ENCODE measurements around the gene FAM210A. TPM values are rescaled to one million over a fixed set of nuclear protein-coding genes. Genes with fewer than 3 reads are reported as not detected.
A peak's percentile ranks its signal among the peaks of the same experiment; 100 is the strongest.

FAM210A gene
- total and polyA plus RNA-seq, 7 experiments from 2014 or later: 5.9 to 31.5 (median 8.3) TPM

- ATAC-seq (no peak), DNase-seq (no peak)
- Histone ChIP-seq H3K9me3 (ENCODE audit: control insufficient read depth in 2 of 3, low read length in 3 of 3) (no peaks in the 10 kb centered on the region), H3K27ac (ENCODE audit: low read depth, low read length) (no peak overlapping the region), H3K4me3 (ENCODE audit: low read length) (no peak overlapping the region), H3K27me3 (ENCODE audit: control insufficient read depth in 2 of 2, insufficient read depth in 2 of 2, low read length in 2 of 2) (no peaks in the 10 kb centered on the region), H3K4me1 (ENCODE audit: control insufficient read depth in 2 of 2, insufficient read depth in 2 of 2, low read length in 2 of 2) (no peaks in the 10 kb centered on the region), H3K36me3 (ENCODE audit: control insufficient read depth in 2 of 3, insufficient read depth in 3 of 3, low read length in 3 of 3) (peaks cover 0 to 24% (median 0%) of the 10 kb centered on the region in 3 experiments)
- Mint-ChIP-seq H3K27ac (peak overlapping the region in 2 of 9 donors; percentile 11 to 25), H3K9me3 (no peaks in the 10 kb centered on the region), H3K4me1 (peaks cover 5 to 28% (median 17%) of the 10 kb centered on the region in 7 donors), H3K27me3 (no peaks in the 10 kb centered on the region), H3K4me3 (no peak overlapping the region), H3K36me3 (peaks cover 0 to 34% (median 7%) of the 10 kb centered on the region in 5 donors)
- ChIA-PET POLR2A (no interaction called here), CTCF (no interaction called here)
- intact Hi-C loops (cut with micrococcal nuclease): no loop called here
Observed at GRCh38 chr18:13626544-13626908, 99.8 kb downstream of the FAM210A start.

- POLR2A ChIA-PET: no interaction called here
- no peaks in the 10 kb centered on the region for H3K9me3 Mint-ChIP-seq
Observed at GRCh38 chr18:13625843-13626543, 100.4 kb downstream of the FAM210A start.

DNA sequence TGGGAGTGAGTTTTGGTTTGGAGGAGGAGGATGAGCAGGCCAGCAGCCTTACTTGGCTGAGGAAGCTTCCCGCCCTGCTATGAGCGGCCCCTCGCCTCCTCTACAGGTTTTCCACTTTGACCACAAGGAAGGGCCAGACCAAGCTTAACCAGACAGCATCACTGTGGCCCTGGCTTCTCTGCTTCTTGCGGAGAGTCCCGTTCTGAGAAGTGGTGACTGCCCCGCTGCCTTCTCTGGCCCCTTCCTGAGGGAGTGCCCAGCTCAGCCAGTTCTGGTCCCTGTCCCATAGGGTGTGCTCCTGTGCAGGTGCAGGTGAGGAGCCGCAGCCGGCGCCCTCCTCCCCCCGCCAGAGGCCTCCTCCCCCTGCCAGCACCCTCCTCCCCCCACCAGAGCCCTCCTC is 101.0 kb downstream of the FAM210A start:
- Mint-ChIP-seq H3K27me3 (no peaks in the 10 kb centered on the region), H3K27ac (peak overlapping the region in 1 of 9 donors; percentile 74), H3K9me3 (no peaks in the 10 kb centered on the region), H3K4me1 (peaks cover 5 to 27% (median 18%) of the 10 kb centered on the region in 7 donors), H3K36me3 (peaks cover 0 to 38% (median 7%) of the 10 kb centered on the region in 5 donors), H3K4me3 (no peak overlapping the region)
- H3K36me3 ChIP-seq (ENCODE audit: control insufficient read depth in 2 of 3, insufficient read depth in 3 of 3, low read length in 3 of 3): peaks cover 0 to 31% (median 0%) of the 10 kb centered on the region in 3 experiments
- DNase-seq (no peak), ATAC-seq (no peak)
- CTCF ChIA-PET: no interaction called here
- no peak overlapping the region for H3K27ac ChIP-seq (ENCODE audit: low read depth, low read length)
- intact Hi-C loops (cut with micrococcal nuclease): no loop called here
- H3K27me3 ChIP-seq (ENCODE audit: control insufficient read depth in 2 of 2, insufficient read depth in 2 of 2, low read length in 2 of 2): no peaks in the 10 kb centered on the region
- H3K4me1 ChIP-seq (ENCODE audit: control insufficient read depth in 2 of 2, insufficient read depth in 2 of 2, low read length in 2 of 2): no peaks in the 10 kb centered on the region
- no peaks in the 10 kb centered on the region for H3K9me3 ChIP-seq (ENCODE audit: control insufficient read depth in 2 of 3, low read length in 3 of 3)
- POLR2A ChIA-PET: no interaction called here
- no peak overlapping the region for H3K4me3 ChIP-seq (ENCODE audit: low read length)

More at GRCh38 chr18:13625843-13626543, 100.4 kb downstream of the FAM210A start:
- no peak overlapping the region for H3K4me3 Mint-ChIP-seq
- Histone ChIP-seq H3K4me1 (ENCODE audit: control insufficient read depth in 2 of 2, insufficient read depth in 2 of 2, low read length in 2 of 2) (no peaks in the 10 kb centered on the region), H3K27me3 (ENCODE audit: control insufficient read depth in 2 of 2, insufficient read depth in 2 of 2, low read length in 2 of 2) (no peaks in the 10 kb centered on the region), H3K27ac (ENCODE audit: low read depth, low read length) (no peak overlapping the region), H3K4me3 (ENCODE audit: low read length) (no peak overlapping the region), H3K36me3 (ENCODE audit: control insufficient read depth in 2 of 3, insufficient read depth in 3 of 3, low read length in 3 of 3) (peaks cover 0 to 28% (median 0%) of the 10 kb centered on the region in 3 experiments), H3K9me3 (ENCODE audit: control insufficient read depth in 2 of 3, low read length in 3 of 3) (no peaks in the 10 kb centered on the region)
- no peak for DNase-seq
- peaks cover 5 to 28% (median 17%) of the 10 kb centered on the region in 7 donors for H3K4me1 Mint-ChIP-seq
- intact Hi-C loops (cut with micrococcal nuclease): no loop called here
- no peak for ATAC-seq
- peaks cover 0 to 35% (median 7%) of the 10 kb centered on the region in 5 donors for H3K36me3 Mint-ChIP-seq
- peak overlapping the region in 3 of 9 donors; percentile 11 to 78 (median 44) for H3K27ac Mint-ChIP-seq
- CTCF ChIA-PET: no interaction called here
- H3K27me3 Mint-ChIP-seq: no peaks in the 10 kb centered on the region

- Histone ChIP-seq H3K4me3 (ENCODE audit: low read length) (no peak overlapping the region), H3K27ac (ENCODE audit: low read depth, low read length) (no peak overlapping the region), H3K27me3 (ENCODE audit: control insufficient read depth in 2 of 2, insufficient read depth in 2 of 2, low read length in 2 of 2) (no peaks in the 10 kb centered on the region), H3K9me3 (ENCODE audit: control insufficient read depth in 2 of 3, low read length in 3 of 3) (no peaks in the 10 kb centered on the region), H3K4me1 (ENCODE audit: control insufficient read depth in 2 of 2, insufficient read depth in 2 of 2, low read length in 2 of 2) (no peaks in the 10 kb centered on the region), H3K36me3 (ENCODE audit: control insufficient read depth in 2 of 3, insufficient read depth in 3 of 3, low read length in 3 of 3) (peaks cover 0 to 31% (median 0%) of the 10 kb centered on the region in 3 experiments)
- ATAC-seq (no peak), DNase-seq (no peak)
- Mint-ChIP-seq H3K4me3 (no peak overlapping the region), H3K27ac (peak overlapping the region in 1 of 9 donors; percentile 74), H3K27me3 (no peaks in the 10 kb centered on the region), H3K36me3 (peaks cover 0 to 33% (median 4%) of the 10 kb centered on the region in 5 donors), H3K9me3 (no peaks in the 10 kb centered on the region), H3K4me1 (peaks cover 5 to 23% (median 15%) of the 10 kb centered on the region in 7 donors)
- ChIA-PET POLR2A (no interaction called here), CTCF (no interaction called here)
- intact Hi-C loops (cut with micrococcal nuclease): no loop called here
Observed at GRCh38 chr18:13624563-13625237, 101.7 kb downstream of the FAM210A start.

- ChIA-PET POLR2A (no interaction called here), CTCF (no interaction called here)
- Mint-ChIP-seq H3K27me3 (no peaks in the 10 kb centered on the region), H3K27ac (peak overlapping the region in 1 of 9 donors; percentile 32), H3K4me1 (peaks cover 5 to 19% (median 15%) of the 10 kb centered on the region in 7 donors), H3K36me3 (peaks cover 0 to 33% (median 4%) of the 10 kb centered on the region in 5 donors), H3K4me3 (no peak overlapping the region), H3K9me3 (no peaks in the 10 kb centered on the region)
- Histone ChIP-seq H3K27me3 (ENCODE audit: control insufficient read depth in 2 of 2, insufficient read depth in 2 of 2, low read length in 2 of 2) (no peaks in the 10 kb centered on the region), H3K9me3 (ENCODE audit: control insufficient read depth in 2 of 3, low read length in 3 of 3) (no peaks in the 10 kb centered on the region), H3K27ac (ENCODE audit: low read depth, low read length) (no peak overlapping the region), H3K36me3 (ENCODE audit: control insufficient read depth in 2 of 3, insufficient read depth in 3 of 3, low read length in 3 of 3) (peaks cover 0 to 31% (median 0%) of the 10 kb centered on the region in 3 experiments), H3K4me1 (ENCODE audit: control insufficient read depth in 2 of 2, insufficient read depth in 2 of 2, low read length in 2 of 2) (no peaks in the 10 kb centered on the region), H3K4me3 (ENCODE audit: low read length) (no peak overlapping the region)
- no peak for DNase-seq
- ATAC-seq: no peak
- intact Hi-C loops (cut with micrococcal nuclease): no loop called here
Observed at GRCh38 chr18:13623871-13624270, 102.5 kb downstream of the FAM210A start.

GRCh38 chr18:13623348-13623747 is 103.0 kb downstream of the FAM210A start:
- H3K27ac Mint-ChIP-seq: peak overlapping the region in 1 of 9 donors; percentile 32
- no peak overlapping the region for H3K4me3 ChIP-seq (ENCODE audit: low read length)
- no peaks in the 10 kb centered on the region for H3K4me1 ChIP-seq (ENCODE audit: control insufficient read depth in 2 of 2, insufficient read depth in 2 of 2, low read length in 2 of 2)
- peak; percentile 43 for ATAC-seq
- H3K9me3 Mint-ChIP-seq: no peaks in the 10 kb centered on the region
- no peak overlapping the region for H3K27ac ChIP-seq (ENCODE audit: low read depth, low read length)
- ChIA-PET CTCF (no interaction called here), POLR2A (no interaction called here)
- peaks cover 0 to 31% (median 0%) of the 10 kb centered on the region in 3 experiments for H3K36me3 ChIP-seq (ENCODE audit: control insufficient read depth in 2 of 3, insufficient read depth in 3 of 3, low read length in 3 of 3)
- peaks cover 5 to 21% (median 15%) of the 10 kb centered on the region in 7 donors for H3K4me1 Mint-ChIP-seq
- H3K36me3 Mint-ChIP-seq: peaks cover 0 to 33% (median 4%) of the 10 kb centered on the region in 5 donors
- intact Hi-C loops (cut with micrococcal nuclease): no loop called here
- no peak overlapping the region for H3K4me3 Mint-ChIP-seq
- H3K27me3 Mint-ChIP-seq: no peaks in the 10 kb centered on the region
- no peaks in the 10 kb centered on the region for H3K27me3 ChIP-seq (ENCODE audit: control insufficient read depth in 2 of 2, insufficient read depth in 2 of 2, low read length in 2 of 2)
- no peaks in the 10 kb centered on the region for H3K9me3 ChIP-seq (ENCODE audit: control insufficient read depth in 2 of 3, low read length in 3 of 3)
- no peak for DNase-seq

Measured in naive thymus-derived CD4-positive, alpha-beta T cell (primary cell).